GM18526 (cell line): ENCODE data around the gene EPC1.
A peak's percentile ranks its signal among the peaks of the same experiment; 100 is the strongest.

Experiments
- POLR2A ChIP-seq: IDR thresholded peaks from 3 replicates; pipeline ENCODE4 v1.6.1; 2011; ENCODE audit not compliant: insufficient read length; ENCODE audit errors: extremely low read depth

The EPC1 gene

GRCh38 chr10:32349199-32349585, 2.2 kb upstream of the EPC1 start:
- TF ChIP-seq POLR2A, result no peak

GRCh38 chr10:32348297-32349198, 1.6 kb upstream of the EPC1 start:
- no peak for TF ChIP-seq POLR2A

DNA sequence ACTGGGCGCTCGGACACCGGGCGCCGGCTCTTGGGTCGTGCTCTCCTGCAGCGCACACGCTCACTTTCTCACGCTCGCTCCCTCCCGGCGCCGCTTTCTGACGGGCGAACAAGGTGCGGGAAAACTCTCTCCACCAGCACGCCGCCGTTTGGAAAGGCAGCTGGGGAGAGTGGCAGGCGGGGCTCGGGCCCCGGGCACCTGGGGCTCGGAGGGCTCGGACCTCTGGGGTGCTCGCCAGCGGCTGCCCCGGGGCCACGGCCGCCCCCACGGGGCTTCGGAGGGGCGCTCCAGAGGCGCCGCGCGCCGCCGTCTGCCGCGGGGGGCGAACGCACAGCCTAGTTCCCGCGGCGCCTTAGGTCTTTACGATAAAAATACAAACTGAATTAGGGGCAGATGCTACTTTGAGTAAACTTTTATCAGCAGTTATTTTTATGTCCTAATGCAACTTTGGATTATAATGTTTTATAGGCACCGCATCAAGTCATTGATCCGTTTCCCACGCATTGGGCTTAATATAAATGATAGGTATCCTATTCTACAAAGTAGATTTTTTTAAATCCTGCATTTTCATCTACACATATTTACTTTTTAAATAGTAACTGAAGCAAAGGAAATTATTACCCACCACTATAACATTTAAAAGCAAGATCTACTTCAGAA, 535 bp upstream of the EPC1 start:
- no peak for TF ChIP-seq POLR2A

DNA sequence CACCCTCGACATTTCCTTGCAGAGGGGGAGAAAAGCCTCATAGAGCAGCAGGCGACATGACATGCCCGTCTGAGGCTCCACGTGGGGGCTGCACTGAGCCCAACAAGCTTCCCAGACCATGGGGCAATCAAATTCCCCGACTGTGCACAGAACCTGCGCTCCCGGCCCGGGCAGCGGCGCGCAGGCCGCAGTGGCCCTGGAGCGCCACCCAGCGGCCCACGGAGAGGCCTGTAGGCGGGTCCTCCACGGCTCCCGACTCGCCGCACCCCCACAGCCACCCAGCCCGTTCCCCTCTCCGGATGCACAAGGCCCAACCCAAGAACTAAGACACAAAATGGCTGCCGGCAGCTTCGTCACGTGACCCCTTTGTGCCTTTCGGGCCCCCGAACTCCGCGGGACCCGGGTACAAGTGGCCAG, 816 bp downstream of the EPC1 start:
- TF ChIP-seq POLR2A, result peak; percentile 30

DNA sequence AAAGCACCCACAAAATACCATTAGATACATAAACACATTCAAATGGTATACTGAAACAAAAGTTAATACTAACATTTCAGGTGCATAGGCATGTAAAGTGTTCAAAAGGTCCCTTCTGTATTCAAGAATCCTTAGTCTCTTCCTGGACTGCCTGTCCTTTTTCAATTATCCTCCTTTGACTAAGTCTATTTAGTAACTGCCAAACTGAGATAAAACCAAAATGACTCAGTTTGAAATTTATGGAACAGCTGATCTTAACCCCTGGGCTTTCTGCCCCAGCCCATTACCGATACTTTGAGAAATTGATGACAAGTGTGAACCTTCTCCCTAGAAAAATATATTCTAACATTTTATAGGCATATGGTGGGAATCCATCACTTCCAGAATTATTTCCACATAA, 5.4 kb downstream of the EPC1 start:
- TF ChIP-seq POLR2A, result no peak

DNA sequence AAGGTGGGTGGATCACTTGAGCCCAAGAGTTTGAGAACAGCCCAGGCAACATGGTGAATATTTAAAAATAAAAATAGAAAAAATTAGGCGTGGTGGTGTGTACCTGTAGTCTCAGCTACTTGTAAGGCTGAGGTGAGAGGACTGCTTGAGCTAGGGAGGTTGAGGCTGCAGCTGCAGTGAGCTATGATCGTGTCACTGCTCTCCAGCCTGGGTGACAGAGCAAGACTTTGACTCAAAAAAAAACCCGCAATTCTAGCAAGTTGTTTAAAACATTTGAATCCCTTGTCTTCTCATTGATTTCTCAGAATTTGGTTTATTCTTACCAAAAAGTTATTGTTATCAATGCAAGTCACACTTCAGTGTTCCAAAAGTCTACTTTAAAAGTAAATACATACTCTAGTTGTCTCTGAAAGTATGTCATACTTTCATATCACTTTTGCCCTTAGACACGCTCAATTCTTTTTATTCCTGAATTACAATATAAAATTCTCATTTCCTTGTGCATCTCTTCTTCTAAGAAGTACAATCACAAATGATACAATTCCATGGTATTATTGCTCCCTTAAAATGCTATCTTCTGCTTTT, 6.3 kb downstream of the EPC1 start:
- no peak for TF ChIP-seq POLR2A

GRCh38 chr10:32338262-32338661, 8.7 kb downstream of the EPC1 start:
- TF ChIP-seq POLR2A, result no peak

DNA sequence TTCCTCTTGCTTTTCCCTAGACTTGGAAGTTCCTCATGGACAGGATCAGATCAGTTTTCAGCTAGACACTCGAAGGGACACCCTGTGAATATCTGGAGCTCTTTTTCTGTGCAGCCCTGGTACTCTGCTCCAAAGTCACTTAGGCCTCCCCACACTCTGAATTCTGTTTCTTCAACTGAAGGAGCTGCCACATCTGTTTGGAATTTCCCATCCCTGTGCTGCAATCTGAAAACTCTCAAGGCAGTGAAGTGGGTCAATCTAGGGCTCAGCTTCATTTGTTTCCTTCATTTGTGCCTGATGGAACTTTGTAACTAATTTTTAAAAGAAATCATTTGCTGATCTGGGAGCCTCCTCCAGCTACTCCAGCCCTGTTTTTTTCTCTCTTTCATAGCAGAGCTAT, 9.6 kb downstream of the EPC1 start:
- no peak for TF ChIP-seq POLR2A

DNA sequence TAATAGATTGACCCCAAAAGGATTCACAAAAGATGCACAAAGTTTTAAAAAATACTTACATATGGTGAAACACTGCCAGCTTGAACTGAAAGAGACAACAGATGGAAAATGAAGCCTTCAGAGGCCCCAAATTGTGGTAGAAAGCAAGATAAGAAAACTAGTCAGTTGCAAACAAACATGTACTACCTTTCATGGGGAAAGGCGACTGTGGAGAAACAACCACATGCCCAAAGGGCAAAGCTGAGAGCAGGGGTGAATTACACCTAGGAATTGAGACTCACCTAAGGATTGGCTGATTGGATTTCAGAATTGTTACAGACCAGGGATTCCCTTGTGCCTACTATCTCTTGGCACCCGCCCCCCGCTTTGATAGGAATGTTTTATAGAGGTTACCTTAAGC, 13.1 kb downstream of the EPC1 start:
- no peak for TF ChIP-seq POLR2A

DNA sequence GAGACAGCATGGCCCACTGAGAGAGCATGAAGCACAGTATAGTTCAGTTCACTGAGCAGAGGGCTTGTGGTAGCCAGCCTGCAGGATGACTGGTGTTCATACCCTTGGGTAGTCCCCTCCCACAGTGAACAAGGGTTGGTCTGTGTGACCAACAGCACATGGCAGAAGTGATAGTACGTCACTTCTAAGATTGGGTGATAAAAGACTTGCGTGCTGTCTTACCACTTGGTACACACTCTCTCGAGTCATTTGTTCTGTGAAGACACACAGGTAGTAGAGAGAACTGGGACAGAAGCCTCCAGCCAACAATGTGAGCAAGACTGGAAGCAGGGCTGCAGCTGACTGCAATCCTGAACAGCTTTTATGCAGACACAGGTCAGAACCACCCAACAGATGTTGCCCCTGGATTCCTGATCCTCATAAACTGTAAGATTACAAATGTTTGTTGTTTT, 14.6 kb downstream of the EPC1 start:
- TF ChIP-seq POLR2A, result peak; percentile 59

DNA sequence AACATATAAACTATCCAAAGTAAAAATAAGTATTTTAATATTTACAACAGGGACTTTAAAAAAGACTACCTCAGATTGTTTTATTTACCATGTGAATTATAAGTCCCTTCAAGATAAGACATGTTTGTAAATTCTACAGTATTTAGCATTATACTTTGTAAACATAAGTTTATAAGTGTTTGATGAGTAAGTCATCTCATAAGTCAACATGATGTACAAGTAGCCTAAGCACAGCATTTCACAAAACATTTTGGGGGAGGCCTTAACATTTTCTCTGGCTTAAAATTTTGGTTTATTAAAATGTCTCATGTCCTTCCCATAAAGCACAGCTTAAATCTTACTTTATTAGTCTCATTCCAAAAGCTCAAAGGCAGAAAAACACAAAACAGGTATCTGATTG, 15.4 kb downstream of the EPC1 start:
- TF ChIP-seq POLR2A, result no peak

- no peak for TF ChIP-seq POLR2A
These were observed 16.7 kb downstream of the EPC1 start for GRCh38 chr10:32330214-32330613.

- TF ChIP-seq POLR2A, result no peak
These were observed 17.9 kb downstream of the EPC1 start for GRCh38 chr10:32329061-32329460.

DNA sequence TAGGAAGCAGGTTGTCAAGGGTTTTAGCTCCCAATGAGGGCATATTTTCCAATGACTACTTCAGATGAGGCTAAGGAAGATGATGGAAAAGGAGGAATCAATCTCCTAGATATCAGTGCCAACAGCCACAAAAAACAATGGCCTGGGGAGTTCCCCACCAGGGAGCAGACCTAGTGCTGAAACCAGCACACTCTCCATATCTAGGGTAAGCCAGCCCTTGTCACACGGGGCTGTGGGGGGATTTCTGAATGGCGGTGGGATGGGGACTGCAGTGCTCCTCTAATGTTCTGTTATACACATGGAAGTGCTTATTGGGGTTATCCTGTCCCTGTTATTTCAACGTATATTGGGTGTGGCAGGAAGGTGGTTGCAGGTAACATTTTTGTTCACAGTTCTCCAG, 18.5 kb downstream of the EPC1 start:
- no peak for TF ChIP-seq POLR2A

DNA sequence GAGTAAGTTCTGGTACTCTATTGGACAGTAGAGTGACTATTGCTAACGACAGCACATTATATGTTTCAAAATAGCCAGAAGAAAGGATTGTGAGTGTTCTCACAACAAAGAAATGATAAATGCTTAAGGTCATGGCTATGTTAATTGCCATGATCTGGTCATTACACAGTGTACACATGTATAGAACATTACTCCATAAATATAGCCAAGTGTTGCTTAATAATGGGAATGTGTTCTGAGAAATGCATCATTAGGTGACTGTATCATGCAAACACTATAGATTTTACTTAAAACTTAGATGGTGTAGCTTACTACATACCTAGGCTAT, 19.6 kb downstream of the EPC1 start:
- TF ChIP-seq POLR2A, result no peak

DNA sequence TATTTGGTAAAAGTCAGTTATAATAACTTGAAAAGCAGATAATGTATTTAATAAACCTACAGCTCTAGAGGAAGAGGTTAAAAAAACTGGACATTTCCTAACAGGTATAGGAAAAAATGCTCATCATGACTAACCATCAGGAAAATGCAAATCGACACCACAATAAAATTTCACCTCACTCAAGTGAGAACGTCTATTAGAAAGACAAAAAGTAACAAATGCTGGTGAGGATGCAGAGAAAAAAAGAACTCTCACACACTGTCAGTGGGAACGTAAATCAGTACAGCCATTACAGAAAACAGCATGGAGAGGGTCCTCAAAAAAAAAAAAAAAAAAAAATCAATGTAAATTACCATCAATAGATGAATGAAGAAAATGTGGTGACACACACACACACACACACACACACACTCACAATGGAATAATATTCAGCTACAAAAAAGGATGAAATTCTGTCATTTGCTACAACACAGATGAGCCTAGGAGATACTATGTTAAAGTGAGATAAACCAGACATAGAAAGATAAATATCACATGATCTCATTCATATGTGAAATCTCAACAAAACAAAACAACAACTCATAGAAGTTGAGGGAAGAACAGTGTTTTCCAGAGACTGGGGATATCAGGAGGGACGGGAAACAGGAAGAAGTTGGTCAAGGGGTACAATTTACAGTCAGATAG, 20.1 kb downstream of the EPC1 start:
- no peak for TF ChIP-seq POLR2A
